ENCODE data around the gene ICE1.
"Not testable (repeated sequence)": the region's sequence is repeated elsewhere in the genome, so short reads cannot be mapped to it uniquely, and the experiment has no call there.

The ICE1 gene

GRCh38 chr5:5405441-5405840 is 17.0 kb upstream of the ICE1 start:
- no peak for DNase-seq

- DNase-seq: no peak
Measured at GRCh38 chr5:5407924-5408323, 14.6 kb upstream of the ICE1 start.

- no peak for DNase-seq
Measured at GRCh38 chr5:5409151-5409810, 13.2 kb upstream of the ICE1 start.

- DNase-seq: not testable (repeated sequence)
Measured at GRCh38 chr5:5413856-5414255, 8.6 kb upstream of the ICE1 start.

GRCh38 chr5:5414999-5415398 is 7.5 kb upstream of the ICE1 start:
- no peak for DNase-seq

GRCh38 chr5:5416733-5417132 is 5.7 kb upstream of the ICE1 start:
- DNase-seq: no peak

GRCh38 chr5:5418006-5418405 is 4.5 kb upstream of the ICE1 start:
- DNase-seq: no peak

GRCh38 chr5:5418764-5419163 is 3.7 kb upstream of the ICE1 start:
- DNase-seq: no peak

GRCh38 chr5:5419291-5420210 is 2.9 kb upstream of the ICE1 start:
- no peak for DNase-seq

- DNase-seq: no peak
Measured at GRCh38 chr5:5420251-5420650, 2.2 kb upstream of the ICE1 start.

- no peak for DNase-seq
Measured at GRCh38 chr5:5421149-5421960, 1.1 kb upstream of the ICE1 start.

- no peak for DNase-seq
Measured at GRCh38 chr5:5422819-5423515, 490 bp downstream of the ICE1 start.

- DNase-seq: no peak
Measured at GRCh38 chr5:5423586-5423985, 1.1 kb downstream of the ICE1 start.

GRCh38 chr5:5424736-5425135 is 2.3 kb downstream of the ICE1 start:
- no peak for DNase-seq

- no peak for DNase-seq
Measured at GRCh38 chr5:5430136-5430535, 7.7 kb downstream of the ICE1 start.

- DNase-seq: no peak
Measured at GRCh38 chr5:5432020-5432707, 9.7 kb downstream of the ICE1 start.

GRCh38 chr5:5436203-5436760 is 13.8 kb downstream of the ICE1 start:
- DNase-seq: no peak

GRCh38 chr5:5437227-5438172 is 15.0 kb downstream of the ICE1 start:
- DNase-seq: no peak

- no peak for DNase-seq
Measured at GRCh38 chr5:5451863-5452262, 29.4 kb downstream of the ICE1 start.

- DNase-seq: no peak
Measured at GRCh38 chr5:5453131-5453530, 30.7 kb downstream of the ICE1 start.

- no peak for DNase-seq
Measured at GRCh38 chr5:5454391-5454790, 31.9 kb downstream of the ICE1 start.
